ENCODE data around the gene DMRTB1. TPM values are rescaled to one million over a fixed set of nuclear protein-coding genes. Genes with fewer than 3 reads are reported as not detected.

DMRTB1 gene
- total RNA-seq, 1 experiment from 2014 or later = 0.55 TPM

DNA sequence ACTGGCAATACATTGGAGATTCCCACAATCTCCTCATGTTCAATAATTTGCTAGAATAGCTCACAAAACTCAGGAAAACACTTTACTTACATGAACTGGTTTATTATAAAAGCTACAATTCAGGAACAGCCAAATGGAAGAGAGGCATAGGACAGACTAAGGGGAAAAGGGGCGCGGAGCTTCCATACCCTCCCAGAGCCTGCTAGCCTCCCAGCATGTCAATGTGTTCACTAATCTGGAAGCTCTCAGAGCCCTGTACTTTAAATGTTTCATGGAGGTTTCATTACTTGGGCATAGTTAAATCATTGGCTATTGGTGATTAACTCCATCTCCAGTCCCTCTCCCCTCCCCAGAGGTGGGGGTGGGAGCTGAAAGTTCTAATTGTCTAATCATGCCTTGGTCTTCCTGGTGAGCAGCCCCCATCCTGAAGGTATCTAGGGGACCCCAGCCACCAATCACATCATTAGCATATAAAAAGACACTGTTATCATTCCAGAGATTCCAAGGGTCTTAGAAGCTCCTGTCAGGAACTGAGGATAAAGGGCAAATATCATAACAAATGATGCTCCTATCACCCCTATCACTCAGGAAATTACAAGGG, 10.9 kb upstream of the DMRTB1 start:
- no peak for DNase-seq
- no peaks in the 10 kb centered on the region for H3K36me3 ChIP-seq (replicated peaks; ENCODE audit: control insufficient read depth, insufficient read depth, low read length)
- no peak overlapping the region for H3K4me3 ChIP-seq (ENCODE audit: insufficient read depth, low read depth, low read length)
- no peaks in the 10 kb centered on the region for H3K27me3 ChIP-seq (ENCODE audit: control insufficient read depth, insufficient read depth, low read length)

DNA sequence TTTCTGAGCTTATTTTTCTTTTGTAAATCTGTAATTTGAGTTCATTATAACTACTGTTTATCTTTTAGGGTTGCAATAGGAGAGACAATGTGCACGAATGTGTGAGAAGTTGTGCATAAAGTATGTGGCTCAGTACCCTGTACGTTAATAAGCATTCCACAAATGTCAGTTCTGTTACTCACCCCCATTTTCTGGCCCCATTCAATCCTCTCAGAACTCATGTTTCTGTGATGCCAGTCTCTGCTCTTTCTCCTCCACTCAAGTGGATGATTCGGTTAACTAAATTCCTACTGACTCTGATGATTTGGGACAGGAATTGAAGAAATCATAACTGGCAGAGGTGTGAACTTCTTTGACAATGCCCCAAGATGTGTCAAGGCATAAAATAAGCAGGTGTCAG, 10.2 kb upstream of the DMRTB1 start:
- no peak overlapping the region for H3K4me3 ChIP-seq (ENCODE audit: insufficient read depth, low read depth, low read length)
- DNase-seq = no peak

GRCh38 chr1:53449693-53450092, 9.5 kb upstream of the DMRTB1 start:
- no peaks in the 10 kb centered on the region; the same call in 1 of the 2 replicates for H3K27me3 ChIP-seq (ENCODE audit: control insufficient read depth, insufficient read depth, low read length)
- no peak overlapping the region for H3K4me3 ChIP-seq (ENCODE audit: insufficient read depth, low read depth, low read length)
- no peak for DNase-seq
- H3K36me3 ChIP-seq (replicated peaks; ENCODE audit: control insufficient read depth, insufficient read depth, low read length) = no peaks in the 10 kb centered on the region

More for the DNA sequence above, 10.2 kb upstream of the DMRTB1 start:
- Histone ChIP-seq H3K27me3 (ENCODE audit: control insufficient read depth, insufficient read depth, low read length) (no peaks in the 10 kb centered on the region; the same call in 1 of the 2 replicates), H3K36me3 (replicated peaks; ENCODE audit: control insufficient read depth, insufficient read depth, low read length) (no peaks in the 10 kb centered on the region)

GRCh38 chr1:53450225-53450624, 9.0 kb upstream of the DMRTB1 start:
- H3K36me3 ChIP-seq (replicated peaks; ENCODE audit: control insufficient read depth, insufficient read depth, low read length) = no peaks in the 10 kb centered on the region
- H3K4me3 ChIP-seq (ENCODE audit: insufficient read depth, low read depth, low read length) = no peak overlapping the region
- H3K27me3 ChIP-seq (ENCODE audit: control insufficient read depth, insufficient read depth, low read length) = no peaks in the 10 kb centered on the region; the same call in 1 of the 2 replicates
- DNase-seq = peak; percentile 54

DNA sequence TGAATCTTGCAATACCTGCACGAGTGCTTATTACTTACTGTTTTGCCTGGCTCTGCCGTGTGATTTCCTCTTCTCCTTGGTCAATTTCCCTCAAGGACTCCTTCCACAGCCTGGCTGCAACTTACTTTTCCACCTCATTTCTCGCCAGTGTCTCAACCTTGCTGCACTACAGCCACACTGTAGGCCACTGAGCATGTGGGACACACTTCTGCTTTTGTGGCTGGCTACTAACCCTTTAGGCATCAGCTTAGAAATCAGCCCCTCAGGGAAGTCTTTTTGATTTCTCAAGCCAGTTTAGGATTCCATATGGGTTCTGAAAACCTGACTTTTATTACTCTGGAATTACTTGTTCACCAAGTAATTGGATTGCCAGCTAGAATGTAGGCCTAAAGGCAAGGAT, 5.2 kb upstream of the DMRTB1 start:
- no peak for DNase-seq
- no peaks in the 10 kb centered on the region for H3K36me3 ChIP-seq (replicated peaks; ENCODE audit: control insufficient read depth, insufficient read depth, low read length)
- H3K27me3 ChIP-seq (ENCODE audit: control insufficient read depth, insufficient read depth, low read length) = no peaks in the 10 kb centered on the region; the same call in 1 of the 2 replicates
- no peak overlapping the region for H3K4me3 ChIP-seq (ENCODE audit: insufficient read depth, low read depth, low read length)

GRCh38 chr1:53455364-53455991, 3.7 kb upstream of the DMRTB1 start:
- no peaks in the 10 kb centered on the region; the same call in 1 of the 2 replicates for H3K27me3 ChIP-seq (ENCODE audit: control insufficient read depth, insufficient read depth, low read length)
- DNase-seq = no peak

GRCh38 chr1:53458634-53459033, 565 bp upstream of the DMRTB1 start:
- H3K36me3 ChIP-seq (replicated peaks; ENCODE audit: control insufficient read depth, insufficient read depth, low read length) = no peaks in the 10 kb centered on the region
- no peak overlapping the region for H3K4me3 ChIP-seq (ENCODE audit: insufficient read depth, low read depth, low read length)
- no peak for DNase-seq

More at GRCh38 chr1:53455364-53455991, 3.7 kb upstream of the DMRTB1 start:
- Histone ChIP-seq H3K4me3 (ENCODE audit: insufficient read depth, low read depth, low read length) (no peak overlapping the region), H3K36me3 (replicated peaks; ENCODE audit: control insufficient read depth, insufficient read depth, low read length) (no peaks in the 10 kb centered on the region)

DNA sequence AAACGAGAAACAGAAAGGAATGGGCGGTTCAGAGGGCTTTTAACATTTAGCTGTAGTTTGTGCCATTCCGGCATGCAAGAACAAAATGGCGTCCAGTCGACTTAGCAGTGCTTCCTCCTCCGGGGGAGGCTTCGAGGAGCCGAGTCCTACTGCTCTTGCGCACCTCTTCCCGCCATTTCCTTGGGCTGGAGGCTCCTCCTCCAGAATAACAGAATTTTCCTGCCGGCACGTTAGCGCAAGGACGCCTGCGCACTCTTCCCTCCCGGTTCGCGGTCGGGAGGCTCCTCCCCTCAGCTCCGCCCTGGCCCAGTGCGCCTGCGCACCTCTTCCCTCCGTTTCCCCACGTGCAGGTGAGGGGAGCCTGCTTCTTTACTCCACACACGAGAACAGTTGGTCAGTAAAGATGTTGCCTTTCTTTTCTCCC, 1.0 kb downstream of the DMRTB1 start:
- Histone ChIP-seq H3K36me3 (replicated peaks; ENCODE audit: control insufficient read depth, insufficient read depth, low read length) (no peaks in the 10 kb centered on the region), H3K4me3 (ENCODE audit: insufficient read depth, low read depth, low read length) (no peak overlapping the region), H3K27me3 (ENCODE audit: control insufficient read depth, insufficient read depth, low read length) (peaks cover 2% of the 10 kb centered on the region; the same call in 1 of the 2 replicates)
- DNase-seq = no peak

More at GRCh38 chr1:53458634-53459033, 565 bp upstream of the DMRTB1 start:
- H3K27me3 ChIP-seq (ENCODE audit: control insufficient read depth, insufficient read depth, low read length) = peaks cover 2% of the 10 kb centered on the region; the same call in 1 of the 2 replicates

GRCh38 chr1:53460666-53461322, 1.6 kb downstream of the DMRTB1 start:
- peaks cover 2% of the 10 kb centered on the region; the same call in 1 of the 2 replicates for H3K27me3 ChIP-seq (ENCODE audit: control insufficient read depth, insufficient read depth, low read length)
- H3K36me3 ChIP-seq (replicated peaks; ENCODE audit: control insufficient read depth, insufficient read depth, low read length) = no peaks in the 10 kb centered on the region
- DNase-seq = no peak
- no peak overlapping the region for H3K4me3 ChIP-seq (ENCODE audit: insufficient read depth, low read depth, low read length)

GRCh38 chr1:53461323-53462044, 2.3 kb downstream of the DMRTB1 start:
- H3K36me3 ChIP-seq (replicated peaks; ENCODE audit: control insufficient read depth, insufficient read depth, low read length) = no peaks in the 10 kb centered on the region
- DNase-seq = no peak
- H3K4me3 ChIP-seq (ENCODE audit: insufficient read depth, low read depth, low read length) = no peak overlapping the region
- peaks cover 2% of the 10 kb centered on the region; the same call in 1 of the 2 replicates for H3K27me3 ChIP-seq (ENCODE audit: control insufficient read depth, insufficient read depth, low read length)

GRCh38 chr1:53462193-53462592, 3.0 kb downstream of the DMRTB1 start:
- H3K36me3 ChIP-seq (replicated peaks; ENCODE audit: control insufficient read depth, insufficient read depth, low read length) = no peaks in the 10 kb centered on the region
- peaks cover 2% of the 10 kb centered on the region; the same call in 1 of the 2 replicates for H3K27me3 ChIP-seq (ENCODE audit: control insufficient read depth, insufficient read depth, low read length)
- no peak overlapping the region for H3K4me3 ChIP-seq (ENCODE audit: insufficient read depth, low read depth, low read length)
- no peak for DNase-seq

GRCh38 chr1:53462769-53463501, 3.7 kb downstream of the DMRTB1 start:
- DNase-seq = no peak
- H3K4me3 ChIP-seq (ENCODE audit: insufficient read depth, low read depth, low read length) = no peak overlapping the region
- no peaks in the 10 kb centered on the region for H3K36me3 ChIP-seq (replicated peaks; ENCODE audit: control insufficient read depth, insufficient read depth, low read length)
- H3K27me3 ChIP-seq (ENCODE audit: control insufficient read depth, insufficient read depth, low read length) = peaks cover 2% of the 10 kb centered on the region

GRCh38 chr1:53463961-53464899, 5.0 kb downstream of the DMRTB1 start:
- Histone ChIP-seq H3K36me3 (replicated peaks; ENCODE audit: control insufficient read depth, insufficient read depth, low read length) (no peaks in the 10 kb centered on the region), H3K27me3 (ENCODE audit: control insufficient read depth, insufficient read depth, low read length) (peaks cover 2% of the 10 kb centered on the region), H3K4me3 (ENCODE audit: insufficient read depth, low read depth, low read length) (no peak overlapping the region)
- DNase-seq = no peak
